K562 (cell line): ENCODE results near the gene FASTK. TPM values are rescaled to one million over a fixed set of nuclear protein-coding genes. Genes with fewer than 3 reads are reported as not detected.

ENCODE experiments used
- CEBPG ChIP-seq, 3 experiments: fragments of 200-800 bp in 1 of 3; sonication (Bioruptor generic) in 1 of 3; sonication (generic) in 1 of 3; formaldehyde crosslinking in 1 of 3; IDR thresholded peaks in 2 of 3; conservative IDR thresholded peaks in 1 of 3; 2 replicates each; pipeline versions ENCODE4 v1.6.1 to v1.8.0; 2016 to 2022; ENCODE audit warnings: missing compliant biosample characterization in 2 of 3, missing genetic modification characterization in 2 of 3, mild to moderate bottlenecking in 1 of 3, missing genetic modification reagents in 1 of 3
- CREB3L1 ChIP-seq: fragments of 450-650 bp; IDR thresholded peaks from 2 replicates; pipeline ENCODE4 v1.6.1; 2014; ENCODE audit warnings: low read depth, mild to moderate bottlenecking, moderate library complexity, borderline replicate concordance
- DDX20 ChIP-seq: fragments of 450-650 bp; IDR thresholded peaks from 2 replicates; pipeline ENCODE4 v1.6.1; 2016; ENCODE audit warnings: missing genetic modification characterization, low read depth, mild to moderate bottlenecking, missing compliant biosample characterization, moderate library complexity
- FOXM1 ChIP-seq, 2 experiments: fragments of 450-650 bp in 1 of 2; sonication (generic) in 1 of 2; formaldehyde crosslinking in 1 of 2; IDR thresholded peaks; 2 replicates each; pipeline versions ENCODE4 v1.6.1 to v1.9.0; 2017 to 2022; ENCODE audit warnings: low read depth in 2 of 2, mild to moderate bottlenecking in 2 of 2, missing genetic modification reagents in 1 of 2, moderate library complexity in 1 of 2
- HEY1 ChIP-seq: fragments of 250-450 bp; sonication (Bioruptor Pico); IDR thresholded peaks from 2 replicates; pipeline ENCODE4 v1.5.0; 2020; ENCODE audit warnings: mild to moderate bottlenecking, moderate library complexity, borderline replicate concordance
- KLF16 ChIP-seq: IDR thresholded peaks from 2 replicates; pipeline ENCODE4 v1.6.1; 2016; ENCODE audit warnings: antibody characterized with exemption
- MCM5 ChIP-seq: fragments of 450-650 bp; IDR thresholded peaks from 2 replicates; pipeline ENCODE4 v1.6.1; 2016; ENCODE audit warnings: low read depth
- MEF2D ChIP-seq: conservative IDR thresholded peaks from 2 replicates; pipeline ENCODE4 v1.6.1; 2016; ENCODE audit warnings: low read depth, missing genetic modification characterization, missing compliant biosample characterization
- MTF1 ChIP-seq: fragments of 250-450 bp; sonication (Bioruptor Pico); IDR thresholded peaks from 2 replicates; pipeline ENCODE4 v1.9.0; 2021; ENCODE audit warnings: moderate library complexity, mild to moderate bottlenecking, inconsistent platforms, borderline replicate concordance
- PCBP1 ChIP-seq: fragments of 200-400 bp; formaldehyde crosslinking; IDR thresholded peaks from 2 replicates; pipeline ENCODE4 v1.6.1; 2018; ENCODE audit warnings: mild to moderate bottlenecking, low read depth, low read length; ENCODE audit not compliant: poor library complexity, severe bottlenecking
- RNF2 ChIP-seq: sonication (generic); IDR thresholded peaks from 2 replicates; pipeline ENCODE4 v1.6.1; 2016
- SREBF1 ChIP-seq: fragments of 150-350 bp; IDR thresholded peaks from 2 replicates; pipeline ENCODE4 v1.6.1; 2014; ENCODE audit warnings: antibody characterized with exemption, low read depth, low read length, borderline replicate concordance
- SREBF2 ChIP-seq: sonication (generic); formaldehyde crosslinking; IDR thresholded peaks from 2 replicates; pipeline ENCODE4 v1.4.0; 2020; ENCODE audit warnings: mild to moderate bottlenecking, missing genetic modification reagents
- TARDBP ChIP-seq: fragments of 450-650 bp; IDR thresholded peaks from 2 replicates; pipeline ENCODE4 v1.6.1; 2016
- USF2 ChIP-seq: sonication (generic); formaldehyde crosslinking; IDR thresholded peaks from 2 replicates; pipeline ENCODE4 v1.5.0; 2020; ENCODE audit warnings: missing genetic modification reagents
- ZHX1 ChIP-seq: fragments of 150-350 bp; conservative IDR thresholded peaks from 2 replicates; pipeline ENCODE4 v1.6.1; 2014; ENCODE audit warnings: low read length
- ZKSCAN1 ChIP-seq: fragments of 150-350 bp; IDR thresholded peaks from 2 replicates; pipeline ENCODE4 v1.6.1; 2016; ENCODE audit warnings: low read depth, low read length
- ZNF282 ChIP-seq: sonication (generic); formaldehyde crosslinking; IDR thresholded peaks from 2 replicates; pipeline ENCODE4 v1.8.1; 2023; ENCODE audit warnings: missing genetic modification reagents
- ZNF507 ChIP-seq: conservative IDR thresholded peaks from 2 replicates; pipeline ENCODE4 v1.6.1; 2017; ENCODE audit warnings: missing genetic modification characterization, missing compliant biosample characterization
- ZNF57 ChIP-seq: fragments of 450-650 bp; formaldehyde crosslinking; IDR thresholded peaks from 2 replicates; pipeline ENCODE4 v1.4.0; 2020; ENCODE audit warnings: mild to moderate bottlenecking, moderate library complexity
- polyA plus RNA-seq, 8 experiments: library from polyadenylated mRNA; depleted of rRNA in 4 of 8; stranded (reverse) in 5 of 8; unstranded in 3 of 8; fragments of >200 nt; fragmentation: Nextera tagmentation in 2 of 8; fragmentation: Illumina TruSeq in 1 of 8; extraction: Ambion mirVana in 2 of 8; extraction: Trizol in 1 of 8; gene quantifications; 2 replicates each; pipeline versions ENCODE4 v1.2.1 to v1.2.3, GENCODE V29; 2011 to 2014; ENCODE audit warnings: inconsistent platforms in 1 of 8, missing spikeins in 1 of 8
- total RNA-seq, 7 experiments: library from RNA; depleted of rRNA in 6 of 7; stranded (reverse); fragments of >200 nt in 6 of 7; fragmentation: Illumina TruSeq in 2 of 7; extraction: Trizol in 2 of 7; gene quantifications; 2 replicates each; pipeline versions ENCODE4 v1.2.1 to v1.2.3, GENCODE V29; 2011 to 2021; ENCODE audit warnings: low replicate concordance in 1 of 7
- TF ChIP-seq, protein P1 (sequence below): fragments of 450-650 bp; IDR thresholded peaks from 2 replicates; pipeline ENCODE4 v1.6.1; 2016; ENCODE audit warnings: antibody characterized with exemption

The FASTK gene
- total and polyA plus RNA-seq, 9 of the 15 experiments (the other 6 are each of a cell fraction or from before 2014, with no cell fraction given) = 0.51 to 150 (median 48.2) TPM

GRCh38 chr7:151057989-151058780 is 22.4 kb downstream of the FASTK start (continued):
- TF ChIP-seq USF2 (CRISPR knock-in tag) (peak; percentile 27; the same call in 1 of the 2 replicates), KLF16 (no peak), HEY1 (peak; percentile 69; the same call in 1 of the 2 replicates), SREBF2 (CRISPR knock-in tag) (no peak; the same call in 1 of the 2 replicates), ZNF57 (CRISPR knock-in tag) (no peak), ZHX1 (no peak; the same call in 1 of the 2 replicates), CEBPG (CRISPR knock-in tag; IDR thresholded peaks at IDR 0.05) (no peak), CEBPG (tag; conservative IDR thresholded peaks at IDR 0.05 in 1 of 2, IDR thresholded peaks at IDR 0.05 in 1 of 2) (no peak), PCBP1 (no peak), MEF2D (tag) (no peak; the same call in 1 of the 2 replicates), RNF2 (no peak; the same call in 1 of the 2 replicates), ZNF282 (CRISPR knock-in tag) (no peak), CREB3L1 (peak; percentile 99), ZNF507 (no peak), DDX20 (tag) (no peak), MCM5 (no peak), MTF1 (no peak), TARDBP (peak; percentile 83), FOXM1 (IDR thresholded peaks at IDR 0.05; ENCODE audit: low read depth) (no peak), FOXM1 (CRISPR knock-in tag; IDR thresholded peaks at IDR 0.05; ENCODE audit: low read depth) (0 out of 2 replicates have a peak, but pooled peaks have one; percentile 70), SREBF1 (peak; percentile 61; the same call in 1 of the 2 replicates), ZKSCAN1 (peak; percentile 57)
- TF ChIP-seq, protein P1, sequence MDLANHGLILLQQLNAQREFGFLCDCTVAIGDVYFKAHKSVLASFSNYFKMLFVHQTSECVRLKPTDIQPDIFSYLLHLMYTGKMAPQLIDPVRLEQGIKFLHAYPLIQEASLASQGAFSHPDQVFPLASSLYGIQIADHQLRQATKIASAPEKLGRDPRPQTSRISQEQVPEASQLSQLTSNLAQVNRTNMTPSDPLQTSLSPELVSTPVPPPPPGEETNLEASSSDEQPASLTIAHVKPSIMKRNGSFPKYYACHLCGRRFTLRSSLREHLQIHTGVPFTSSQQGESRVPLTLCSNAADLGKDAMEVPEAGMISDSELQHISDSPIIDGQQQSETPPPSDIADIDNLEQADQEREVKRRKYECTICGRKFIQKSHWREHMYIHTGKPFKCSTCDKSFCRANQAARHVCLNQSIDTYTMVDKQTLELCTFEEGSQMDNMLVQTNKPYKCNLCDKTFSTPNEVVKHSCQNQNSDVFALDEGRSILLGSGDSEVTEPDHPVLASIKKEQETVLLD = peak; percentile 20; the same call in 1 of the 2 replicates
